NT2/D1 (cell line): ENCODE data around the gene ZNF692.

Experiments
- SUZ12 ChIP-seq: IDR thresholded peaks from 2 replicates; pipeline ENCODE4 v1.6.1; 2011; ENCODE audit not compliant: insufficient read length, insufficient read depth; ENCODE audit errors: extremely low read depth
- ZNF274 ChIP-seq: IDR thresholded peaks from 2 replicates; pipeline ENCODE4 v1.6.1; 2011; ENCODE audit warnings: mild to moderate bottlenecking, low read depth, low read length

GRCh38 chr1:248857201-248857600 is 1.7 kb downstream of the ZNF692 start:
- TF ChIP-seq ZNF274: no peak
- TF ChIP-seq SUZ12: no peak
